NCI-H82 (cell line): ENCODE measurements around the gene LRFN2.

Source experiments
- DNase-seq: peaks from one replicate; lab custom pipeline; 2025; lab: John Stamatoyannopoulos, UW

The LRFN2 gene

GRCh38 chr6:40543776-40544175 is 43.4 kb downstream of the LRFN2 start:
- DNase-seq: no peak

- DNase-seq: no peak
Observed at GRCh38 chr6:40543146-40543545, 44.0 kb downstream of the LRFN2 start.

GRCh38 chr6:40542175-40542764 is 44.9 kb downstream of the LRFN2 start:
- DNase-seq: no peak

- no peak for DNase-seq
Observed at GRCh38 chr6:40541556-40542174, 45.5 kb downstream of the LRFN2 start.

GRCh38 chr6:40540790-40541189 is 46.4 kb downstream of the LRFN2 start:
- DNase-seq: no peak

- DNase-seq: no peak
Observed at GRCh38 chr6:40539853-40540252, 47.3 kb downstream of the LRFN2 start.

GRCh38 chr6:40538556-40538955 is 48.6 kb downstream of the LRFN2 start:
- DNase-seq: no peak

- DNase-seq: no peak
Observed at GRCh38 chr6:40537446-40537845, 49.7 kb downstream of the LRFN2 start.

GRCh38 chr6:40536442-40536841 is 50.7 kb downstream of the LRFN2 start:
- peak; percentile 51 for DNase-seq

- no peak for DNase-seq
Observed at GRCh38 chr6:40535819-40536380, 51.3 kb downstream of the LRFN2 start.

- no peak for DNase-seq
Observed at GRCh38 chr6:40535110-40535818, 51.9 kb downstream of the LRFN2 start.

- DNase-seq: no peak
Observed at GRCh38 chr6:40532349-40533000, 54.7 kb downstream of the LRFN2 start.

GRCh38 chr6:40529919-40530318 is 57.2 kb downstream of the LRFN2 start:
- DNase-seq: no peak

- no peak for DNase-seq
Observed at GRCh38 chr6:40529040-40529439, 58.1 kb downstream of the LRFN2 start.

GRCh38 chr6:40528051-40528450 is 59.1 kb downstream of the LRFN2 start:
- DNase-seq: no peak

- no peak for DNase-seq
Observed at GRCh38 chr6:40526036-40526435, 61.1 kb downstream of the LRFN2 start.

- DNase-seq: no peak
Observed at GRCh38 chr6:40524797-40525585, 62.2 kb downstream of the LRFN2 start.

- no peak for DNase-seq
Observed at GRCh38 chr6:40523505-40524172, 63.5 kb downstream of the LRFN2 start.

- DNase-seq: no peak
Observed at GRCh38 chr6:40521496-40521895, 65.7 kb downstream of the LRFN2 start.

GRCh38 chr6:40520678-40521077 is 66.5 kb downstream of the LRFN2 start:
- no peak for DNase-seq

GRCh38 chr6:40520084-40520483 is 67.1 kb downstream of the LRFN2 start:
- DNase-seq: no peak
